Measurements from ENCODE around the gene KIF9.
"Not testable (repeated sequence)": the region's sequence is repeated elsewhere in the genome, so short reads cannot be mapped to it uniquely, and the experiment has no call there.

The KIF9 gene

GRCh38 chr3:47282424-47283192 lies at the start of gene KIF9, which contains the start of gene KLHL18:
KIF9 (minus strand) TSS chr3:47282799; CDS start chr3:47277374, 5,425 bp downstream.
KLHL18 (plus strand) TSS chr3:47282944; CDS start chr3:47282966, 22 bp downstream.
- DNase-seq = peak; percentile 99

- DNase-seq = peak; percentile 91
Measured at GRCh38 chr3:47324278-47324865, 41.8 kb upstream of the KIF9 start.

- DNase-seq = peak; percentile 40
Measured at GRCh38 chr3:47323431-47324277, 41.1 kb upstream of the KIF9 start.

- DNase-seq = peak; percentile 44
Measured at GRCh38 chr3:47319956-47320355, 37.4 kb upstream of the KIF9 start.

- DNase-seq = no peak
Measured at GRCh38 chr3:47318916-47319315, 36.3 kb upstream of the KIF9 start.

GRCh38 chr3:47316151-47316550 lies 33.6 kb upstream of the KIF9 start:
- not testable (repeated sequence) for DNase-seq

- peak; percentile 78 for DNase-seq
Measured at GRCh38 chr3:47315069-47315647, 32.6 kb upstream of the KIF9 start.

GRCh38 chr3:47314056-47314764 lies 31.6 kb upstream of the KIF9 start:
- no peak for DNase-seq

- DNase-seq = no peak
Measured at GRCh38 chr3:47313341-47314055, 30.9 kb upstream of the KIF9 start.

- DNase-seq = peak; percentile 58
Measured at GRCh38 chr3:47310391-47310790, 27.8 kb upstream of the KIF9 start.

GRCh38 chr3:47309231-47309630 lies 26.6 kb upstream of the KIF9 start:
- not testable (repeated sequence) for DNase-seq

- no peak for DNase-seq
Measured at GRCh38 chr3:47306022-47306421, 23.4 kb upstream of the KIF9 start.

GRCh38 chr3:47301456-47301855 lies 18.9 kb upstream of the KIF9 start:
- DNase-seq = no peak

GRCh38 chr3:47299381-47300318 lies 17.1 kb upstream of the KIF9 start:
- DNase-seq = no peak

GRCh38 chr3:47298439-47298838 lies 15.8 kb upstream of the KIF9 start:
- DNase-seq = peak; percentile 90

- DNase-seq = no peak
Measured at GRCh38 chr3:47296562-47297302, 14.1 kb upstream of the KIF9 start.

GRCh38 chr3:47295976-47296375 lies 13.4 kb upstream of the KIF9 start:
- DNase-seq = no peak

GRCh38 chr3:47295322-47295721 lies 12.7 kb upstream of the KIF9 start:
- DNase-seq = no peak

GRCh38 chr3:47294392-47294791 lies 11.8 kb upstream of the KIF9 start:
- DNase-seq = no peak

- no peak for DNase-seq
Measured at GRCh38 chr3:47293822-47294221, 11.2 kb upstream of the KIF9 start.

All from hematopoietic multipotent progenitor cell treated with erythropoietin and hydrocortisone succinate and interleukin-3 and kit ligand, for 6 days (in vitro differentiated cells).